Activated naive CD4-positive, alpha-beta T cell treated with anti-CD3 and anti-CD28 coated beads, Interleukin-2, amount 50 U/mL, for 72 hours (primary cell): Measurements from ENCODE around the gene CAPNS2. TPM values are rescaled to one million over a fixed set of nuclear protein-coding genes. Genes with fewer than 3 reads are reported as not detected.

ENCODE experiments used
- ATAC-seq, 2 donors: fragments of 150-1000 bp; cut with Tn5 transposase; 2 replicates each; pipeline ENCODE4 v1.10.0; 2021; ENCODE audit warnings: mild to moderate bottlenecking in 2 of 2, moderate library complexity in 2 of 2
- DNase-seq, 2 donors: peaks; one replicate each; pipeline ENCODE4 v3.0.0; 2021 to 2022; ENCODE audit warnings: low spot score in 2 of 2
- H3K27ac Mint-ChIP-seq, 2 donors: one replicate each; pipeline ENCODE4 v1.8.0; 2022; ENCODE audit warnings: mild to moderate bottlenecking in 2 of 2, mixed read lengths in 2 of 2
- H3K36me3 Mint-ChIP-seq, 2 donors: one replicate each; pipeline ENCODE4 v1.8.0; 2022; ENCODE audit warnings: mixed read lengths in 2 of 2
- H3K9me3 Mint-ChIP-seq, 2 donors: one replicate each; pipeline ENCODE4 v1.8.0; 2022; ENCODE audit warnings: mixed read lengths in 2 of 2
- total RNA-seq, 2 donors: library from RNA; stranded (reverse); gene quantifications; one replicate each; pipeline ENCODE4 v1.2.3, GENCODE V29; 2022

Gene CAPNS2
- total RNA-seq, 2 donors from 2014 or later: not detected

DNA sequence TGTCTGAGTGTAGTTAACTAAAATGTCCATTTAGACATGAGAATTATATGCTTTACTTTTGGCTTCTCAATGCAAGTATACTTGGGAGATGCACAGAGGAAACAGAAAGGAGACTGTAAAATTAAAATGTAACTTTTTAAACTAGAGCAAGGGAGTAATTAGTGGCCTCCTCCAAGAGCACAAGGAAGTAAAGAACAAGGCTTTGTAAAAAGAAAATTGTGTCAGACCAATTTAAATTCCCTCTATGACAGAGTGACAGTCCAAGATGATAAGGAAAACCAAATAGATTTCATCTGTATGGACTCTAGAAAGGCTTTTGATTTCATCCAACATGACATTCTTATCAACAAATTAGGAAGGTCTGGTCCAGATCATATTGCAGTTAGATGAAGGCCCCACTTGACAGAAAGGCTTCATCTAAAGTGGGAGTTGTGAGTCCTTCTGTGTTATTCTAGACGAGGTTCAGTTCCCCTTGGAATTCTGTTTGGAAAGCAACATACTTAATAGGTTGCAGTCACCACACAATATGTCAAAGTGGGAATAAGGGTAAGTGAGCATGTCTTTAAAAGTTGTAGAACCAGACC is 6.5 kb upstream of the CAPNS2 start:
- no peaks in the 10 kb centered on the region for H3K36me3 Mint-ChIP-seq
- H3K9me3 Mint-ChIP-seq: peaks cover 0 to 3% of the 10 kb centered on the region in 2 donors
- DNase-seq (no peak), ATAC-seq (no peak)
- no peak overlapping the region for H3K27ac Mint-ChIP-seq

DNA sequence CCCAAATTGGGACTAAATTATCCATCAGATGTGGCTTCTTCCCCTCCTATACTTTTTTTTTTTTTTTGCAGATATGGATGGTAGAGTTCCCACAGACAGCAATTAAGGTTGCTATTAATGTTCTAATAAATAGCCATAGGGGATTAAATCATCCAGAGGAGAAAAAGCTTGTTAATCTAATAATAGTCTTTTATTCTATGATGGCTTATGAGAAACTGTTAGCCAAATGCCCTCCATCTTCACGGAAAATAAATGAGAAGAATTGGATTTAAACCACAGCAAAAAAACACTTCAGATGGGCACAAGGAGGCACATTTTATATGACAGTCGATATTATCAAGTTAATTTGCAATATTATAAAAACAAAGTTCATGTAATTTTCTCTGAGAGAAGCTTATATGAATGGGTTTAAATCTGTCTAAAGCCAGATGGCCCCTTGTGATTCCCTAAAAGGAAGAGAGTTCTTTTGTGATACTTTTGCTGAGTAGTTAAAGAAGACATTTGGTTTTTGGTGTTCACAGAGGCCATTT is 5.1 kb upstream of the CAPNS2 start:
- DNase-seq (no peak), ATAC-seq (no peak)
- Mint-ChIP-seq H3K27ac (no peak overlapping the region), H3K36me3 (no peaks in the 10 kb centered on the region), H3K9me3 (peaks cover 0 to 3% of the 10 kb centered on the region in 2 donors)

DNA sequence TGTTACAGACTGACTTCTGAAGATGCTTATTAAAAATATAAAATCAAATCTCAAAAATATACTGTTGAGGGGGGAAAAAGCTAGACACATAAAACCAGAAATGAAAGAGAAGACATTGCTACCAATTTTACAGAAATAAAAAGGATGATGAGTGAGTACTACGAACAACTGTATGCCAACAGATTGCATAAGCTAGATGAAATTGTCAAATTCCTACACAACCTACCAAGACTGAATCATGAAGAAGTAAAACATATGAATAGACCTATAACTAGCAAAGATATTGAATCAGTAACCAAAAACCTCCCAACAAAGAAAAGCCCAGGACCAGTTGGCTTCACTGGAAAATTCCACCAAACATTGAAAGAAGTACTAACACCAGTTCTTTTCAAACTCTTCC is 3.5 kb upstream of the CAPNS2 start:
- H3K36me3 Mint-ChIP-seq: no peaks in the 10 kb centered on the region
- no peaks in the 10 kb centered on the region for H3K9me3 Mint-ChIP-seq
- ATAC-seq: no peak
- no peak overlapping the region for H3K27ac Mint-ChIP-seq
- DNase-seq: no peak

DNA sequence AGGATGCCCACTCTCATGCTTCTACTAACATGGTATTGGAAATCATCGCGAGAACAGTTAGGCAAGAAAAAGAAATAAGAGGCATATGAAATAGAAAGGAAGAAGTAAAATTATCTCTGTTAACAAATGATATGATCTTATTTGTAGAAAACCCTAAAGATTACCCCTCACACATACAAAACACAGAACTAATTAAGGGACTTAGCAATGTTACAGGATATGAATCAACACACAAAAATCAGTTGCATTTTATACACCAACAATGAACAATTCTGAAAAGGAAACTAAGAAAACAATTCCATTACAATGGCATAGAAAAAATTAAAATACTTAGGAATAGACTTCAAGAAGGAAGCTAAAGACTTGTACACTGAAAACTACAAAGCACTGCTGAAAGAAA is 2.7 kb upstream of the CAPNS2 start:
- Mint-ChIP-seq H3K36me3 (no peaks in the 10 kb centered on the region), H3K27ac (no peak overlapping the region), H3K9me3 (no peaks in the 10 kb centered on the region)
- no peak for DNase-seq
- ATAC-seq: no peak

DNA sequence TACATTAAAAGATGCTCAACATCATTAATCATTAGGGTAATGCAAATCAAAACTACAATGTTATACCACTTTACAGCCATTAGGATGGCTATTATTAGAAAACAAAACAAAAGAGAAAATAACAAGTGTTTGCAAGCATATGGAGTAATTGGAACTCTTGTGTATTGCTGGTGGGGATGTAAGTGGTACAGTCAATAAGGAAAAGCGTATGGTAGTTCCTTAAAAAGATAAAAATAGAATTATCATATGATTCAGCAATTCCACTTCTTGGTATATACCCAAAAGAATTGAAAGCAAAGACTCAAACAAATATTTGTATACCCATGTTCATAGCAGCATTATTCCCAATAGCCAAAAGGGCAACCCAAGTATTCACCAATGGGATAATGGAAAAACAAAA is 1.4 kb upstream of the CAPNS2 start:
- H3K9me3 Mint-ChIP-seq: no peaks in the 10 kb centered on the region
- DNase-seq (no peak), ATAC-seq (no peak)
- H3K27ac Mint-ChIP-seq: no peak overlapping the region
- no peaks in the 10 kb centered on the region for H3K36me3 Mint-ChIP-seq

DNA sequence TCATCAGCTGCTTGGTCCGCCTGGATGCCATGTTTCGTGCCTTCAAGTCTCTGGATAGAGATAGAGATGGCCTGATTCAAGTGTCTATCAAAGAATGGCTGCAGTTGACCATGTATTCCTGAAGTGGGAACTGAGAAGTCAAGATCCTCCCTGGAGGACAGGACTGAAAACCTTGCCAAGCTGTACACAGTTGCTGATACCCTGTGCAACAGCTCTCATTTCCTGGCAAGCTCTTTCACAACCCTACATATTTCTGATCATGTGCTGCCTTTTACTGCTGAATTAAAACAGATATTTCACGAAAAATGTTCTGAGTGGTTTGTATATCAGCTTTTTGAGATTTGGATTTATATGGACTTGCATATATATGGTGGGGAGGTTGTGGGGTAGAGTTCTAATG is 898 bp downstream of the CAPNS2 start:
- H3K9me3 Mint-ChIP-seq: no peaks in the 10 kb centered on the region
- H3K36me3 Mint-ChIP-seq: no peaks in the 10 kb centered on the region
- ATAC-seq (no peak), DNase-seq (no peak)
- no peak overlapping the region for H3K27ac Mint-ChIP-seq

DNA sequence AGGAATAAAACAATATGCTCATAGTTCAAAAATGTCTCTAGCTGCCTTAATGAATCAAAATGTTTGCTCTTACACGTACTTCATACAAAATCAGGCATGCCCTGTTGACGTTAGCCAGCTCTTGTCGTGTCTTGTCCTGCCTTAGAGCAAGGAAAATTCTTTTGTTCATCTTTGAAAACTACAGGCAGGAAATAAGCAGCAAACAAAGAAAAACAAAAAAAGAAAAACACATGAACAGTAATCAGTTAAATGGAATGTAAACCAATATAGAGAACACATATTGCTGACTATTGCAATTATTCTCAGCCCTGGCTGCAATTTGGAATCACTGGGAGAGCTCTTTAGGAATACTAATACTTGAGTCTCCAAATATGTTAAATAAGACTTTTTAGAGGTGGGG is 1.7 kb downstream of the CAPNS2 start:
- ATAC-seq: no peak
- Mint-ChIP-seq H3K36me3 (no peaks in the 10 kb centered on the region), H3K27ac (no peak overlapping the region), H3K9me3 (no peaks in the 10 kb centered on the region)
- no peak for DNase-seq

DNA sequence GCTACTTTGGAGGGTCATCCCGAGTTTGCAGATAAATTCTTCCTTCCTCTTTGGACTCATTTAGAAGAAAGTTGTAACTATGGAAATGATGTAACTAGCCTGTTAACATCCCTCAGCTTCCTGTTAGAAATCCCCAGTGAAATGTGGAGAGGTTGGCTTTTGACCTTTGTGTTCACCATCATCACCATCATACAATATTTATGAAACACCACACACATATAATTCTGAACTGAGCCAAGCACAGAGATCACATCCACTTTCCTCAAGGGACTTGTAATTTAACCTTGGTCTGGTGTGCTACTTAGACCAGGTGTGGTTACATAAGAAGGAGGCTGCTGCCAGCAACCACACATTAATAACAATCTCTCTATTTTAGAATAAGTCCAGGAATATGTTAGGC is 2.5 kb downstream of the CAPNS2 start:
- no peaks in the 10 kb centered on the region for H3K9me3 Mint-ChIP-seq
- H3K27ac Mint-ChIP-seq: no peak overlapping the region
- DNase-seq (no peak), ATAC-seq (no peak)
- H3K36me3 Mint-ChIP-seq: no peaks in the 10 kb centered on the region

DNA sequence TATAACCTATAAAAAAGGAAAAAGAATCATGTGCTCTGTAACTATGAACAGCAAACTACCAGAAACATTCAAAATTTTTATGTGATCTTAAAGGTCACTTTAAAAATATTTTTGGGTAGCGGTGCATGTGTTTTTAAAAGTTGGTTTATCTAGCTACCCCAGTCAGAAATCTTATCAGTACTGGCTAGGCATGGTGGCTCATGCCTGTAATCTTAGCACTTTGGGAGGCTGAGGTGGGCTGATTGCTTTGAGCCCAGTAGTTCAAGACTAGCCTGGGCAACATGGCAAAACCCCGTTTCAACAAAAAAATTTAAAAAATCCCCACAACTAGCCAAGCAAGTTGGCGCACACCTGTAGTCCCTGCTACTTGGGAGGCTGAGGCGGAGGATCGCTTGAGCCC is 3.7 kb downstream of the CAPNS2 start:
- Mint-ChIP-seq H3K9me3 (no peaks in the 10 kb centered on the region), H3K36me3 (no peaks in the 10 kb centered on the region), H3K27ac (no peak overlapping the region)
- DNase-seq (no peak), ATAC-seq (no peak)

DNA sequence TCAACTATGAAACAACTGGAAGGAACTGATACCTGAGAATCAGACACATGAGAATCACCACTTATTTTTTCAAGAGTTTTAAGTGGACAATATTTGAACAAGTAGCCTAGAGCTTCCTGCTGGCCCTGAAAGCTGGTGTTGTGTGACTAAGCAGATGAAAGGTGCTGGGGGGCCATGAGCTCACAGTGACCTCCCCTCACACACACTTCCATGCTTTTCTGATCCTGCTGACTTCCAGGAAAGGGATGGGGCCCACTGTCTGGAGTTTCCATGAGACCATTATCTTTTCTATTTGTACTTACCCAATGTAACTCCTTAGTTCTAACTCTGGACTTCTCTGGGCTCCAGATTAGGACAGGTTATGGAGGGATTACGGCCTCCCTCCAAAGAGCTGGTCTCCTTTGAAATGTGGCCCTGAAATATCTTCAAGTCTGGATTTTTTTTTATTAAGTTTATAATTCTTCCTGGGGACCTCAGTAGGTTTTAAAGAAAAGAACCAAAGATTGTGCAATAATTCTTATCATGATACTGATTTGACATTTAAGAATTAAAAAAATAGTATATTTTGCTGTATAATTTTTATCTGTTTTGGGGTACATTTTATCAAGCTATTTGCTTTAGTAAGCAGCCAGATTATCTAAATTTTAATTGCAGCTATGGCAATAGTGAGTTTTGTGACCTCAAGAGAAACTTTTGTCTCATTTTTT is 4.9 kb downstream of the CAPNS2 start:
- Mint-ChIP-seq H3K27ac (no peak overlapping the region), H3K36me3 (no peaks in the 10 kb centered on the region), H3K9me3 (no peaks in the 10 kb centered on the region)
- no peak for ATAC-seq
- DNase-seq: no peak

DNA sequence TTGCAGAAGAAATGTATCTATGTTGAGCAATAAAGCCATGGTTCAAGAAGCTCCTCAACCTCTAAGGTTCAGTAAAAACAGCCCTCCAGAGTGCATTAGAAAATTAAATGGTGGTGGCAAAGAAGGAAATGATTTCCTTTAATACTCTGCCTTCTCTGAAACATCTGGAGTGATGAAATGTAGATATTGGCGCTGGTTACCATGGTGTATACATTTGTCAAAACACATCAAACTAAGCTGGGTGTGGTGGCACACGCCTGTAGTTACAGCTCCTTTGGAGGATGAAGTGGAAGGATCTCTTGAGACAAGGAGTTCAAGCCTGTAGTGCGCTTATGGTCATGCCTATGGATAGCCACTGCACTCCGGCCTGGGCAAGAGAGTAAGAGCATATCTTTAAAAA is 6.0 kb downstream of the CAPNS2 start:
- no peaks in the 10 kb centered on the region for H3K36me3 Mint-ChIP-seq
- no peak overlapping the region for H3K27ac Mint-ChIP-seq
- DNase-seq: no peak
- ATAC-seq: no peak
- no peaks in the 10 kb centered on the region for H3K9me3 Mint-ChIP-seq

DNA sequence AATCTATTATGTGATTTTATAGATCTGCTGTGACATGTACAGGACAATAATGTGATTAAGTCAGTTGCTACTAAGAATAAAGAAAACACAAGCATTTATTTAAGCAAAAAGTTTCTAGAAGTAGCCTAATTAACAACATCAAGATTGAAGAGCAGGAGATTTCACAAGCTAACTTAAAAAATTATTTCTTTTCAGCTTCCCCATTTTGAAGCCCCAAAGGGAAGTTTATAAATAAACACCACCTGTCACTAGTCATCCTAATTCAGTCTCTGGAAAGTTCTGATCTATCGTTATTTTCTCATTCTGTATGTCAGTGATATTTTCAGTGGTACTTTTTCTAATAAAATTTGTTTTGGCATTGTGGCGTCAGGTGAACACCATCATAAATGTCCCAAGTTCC is 8.3 kb downstream of the CAPNS2 start:
- Mint-ChIP-seq H3K9me3 (no peaks in the 10 kb centered on the region), H3K27ac (no peak overlapping the region), H3K36me3 (no peaks in the 10 kb centered on the region)
- ATAC-seq (no peak), DNase-seq (no peak)

DNA sequence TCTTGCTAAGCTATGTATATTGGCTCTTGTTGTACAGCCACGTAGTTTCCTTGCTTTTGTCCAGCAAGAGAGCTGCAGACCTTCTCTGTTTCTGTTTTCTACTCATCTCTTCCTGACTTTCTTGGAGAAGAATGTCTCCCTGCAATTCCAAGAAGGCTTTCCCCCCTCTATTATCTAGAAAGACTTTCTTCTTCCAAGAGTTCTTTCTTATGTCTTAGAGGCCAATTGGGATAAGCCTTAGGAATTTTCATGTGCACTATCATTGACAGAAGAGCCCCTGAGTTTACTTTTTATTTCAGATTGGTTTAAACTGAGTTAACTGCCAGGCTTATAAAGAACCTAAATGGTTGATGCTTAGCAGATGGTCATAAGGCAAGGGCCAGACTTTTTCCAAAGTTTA is 9.0 kb downstream of the CAPNS2 start:
- Mint-ChIP-seq H3K36me3 (no peaks in the 10 kb centered on the region), H3K9me3 (no peaks in the 10 kb centered on the region), H3K27ac (no peak overlapping the region)
- DNase-seq: no peak
- ATAC-seq: no peak

DNA sequence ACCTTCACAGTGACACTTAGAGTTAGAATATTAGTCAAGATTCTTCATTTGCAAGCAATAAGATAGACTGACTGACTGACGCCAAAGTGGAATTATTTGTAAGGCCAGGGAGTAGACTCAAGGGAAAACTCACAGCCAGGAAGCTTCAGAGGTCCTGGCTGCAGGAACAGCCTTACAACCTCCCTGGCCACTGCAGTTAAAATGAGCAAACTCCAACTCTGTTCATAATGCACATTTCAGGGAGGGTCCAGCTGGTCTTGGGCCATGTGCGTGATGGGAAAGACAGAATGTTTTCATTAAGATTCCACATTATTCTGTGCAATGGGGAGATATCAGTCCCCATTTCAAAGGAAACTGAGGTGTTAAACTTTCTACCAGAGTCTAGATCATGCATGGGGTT is 9.9 kb downstream of the CAPNS2 start:
- Mint-ChIP-seq H3K27ac (no peak overlapping the region), H3K36me3 (no peaks in the 10 kb centered on the region), H3K9me3 (no peaks in the 10 kb centered on the region)
- ATAC-seq (no peak), DNase-seq (no peak)

DNA sequence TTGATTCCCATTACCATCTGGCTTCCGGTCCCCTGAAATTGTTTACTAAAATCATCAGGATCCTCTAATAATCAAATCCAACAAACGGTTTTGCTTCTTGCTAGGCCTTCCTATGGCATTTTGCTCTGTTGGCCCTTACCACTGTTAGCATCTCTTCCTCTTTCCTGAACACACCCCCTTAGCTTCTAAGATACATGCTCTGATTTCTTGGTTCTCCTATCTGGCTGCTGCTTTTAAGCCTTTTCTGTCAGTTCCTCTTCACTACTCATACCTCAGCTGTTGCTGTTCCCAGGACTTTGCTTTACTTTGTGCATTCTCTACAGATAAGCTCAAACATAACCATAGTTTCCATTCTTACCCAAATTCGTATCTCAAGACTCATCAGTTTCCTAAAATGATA is 11.4 kb downstream of the CAPNS2 start:
- no peaks in the 10 kb centered on the region for H3K36me3 Mint-ChIP-seq
- ATAC-seq: no peak
- no peak overlapping the region for H3K27ac Mint-ChIP-seq
- no peaks in the 10 kb centered on the region for H3K9me3 Mint-ChIP-seq
- no peak for DNase-seq

DNA sequence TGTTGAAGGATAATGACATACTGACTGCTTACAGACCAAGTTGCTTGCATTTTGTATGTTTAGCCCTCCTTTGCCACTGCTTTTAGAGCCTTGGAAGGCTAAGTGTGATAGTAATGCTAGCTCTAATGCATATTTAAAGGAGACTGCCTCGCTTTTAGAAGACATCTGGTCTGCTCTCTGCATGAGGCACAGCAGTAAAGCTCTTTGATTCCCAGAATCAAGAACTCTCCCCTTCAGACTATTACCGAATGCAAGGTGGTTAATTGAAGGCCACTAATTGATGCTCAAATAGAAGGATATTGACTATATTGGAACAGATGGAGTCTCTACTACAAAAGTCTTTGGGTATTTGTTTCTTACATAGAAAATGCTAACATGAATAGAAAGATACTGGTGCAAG is 19.1 kb downstream of the CAPNS2 start:
- no peak for ATAC-seq
- Mint-ChIP-seq H3K9me3 (no peaks in the 10 kb centered on the region), H3K36me3 (no peaks in the 10 kb centered on the region), H3K27ac (no peak overlapping the region)
- DNase-seq: no peak

DNA sequence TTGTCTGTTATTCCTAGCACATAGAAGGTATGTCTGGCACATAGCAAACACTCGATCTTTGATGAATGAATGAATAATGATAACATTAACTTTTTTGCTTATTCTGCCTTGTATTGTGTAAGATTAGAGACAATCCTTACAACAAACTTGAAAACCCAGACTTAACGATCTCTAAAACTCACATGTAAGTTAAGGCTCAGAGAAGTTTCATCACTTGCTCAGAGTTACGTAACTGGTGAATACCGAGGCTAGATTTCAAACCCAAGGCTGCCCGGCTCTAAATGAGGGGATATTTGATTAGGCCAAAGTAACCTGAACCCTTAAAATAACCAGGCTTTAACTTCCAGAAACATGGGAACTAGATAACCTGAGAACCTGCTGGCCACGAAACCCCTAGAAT is 22.3 kb downstream of the CAPNS2 start:
- Mint-ChIP-seq H3K27ac (no peak overlapping the region), H3K36me3 (no peaks in the 10 kb centered on the region), H3K9me3 (no peaks in the 10 kb centered on the region)
- DNase-seq: no peak
- ATAC-seq: no peak

DNA sequence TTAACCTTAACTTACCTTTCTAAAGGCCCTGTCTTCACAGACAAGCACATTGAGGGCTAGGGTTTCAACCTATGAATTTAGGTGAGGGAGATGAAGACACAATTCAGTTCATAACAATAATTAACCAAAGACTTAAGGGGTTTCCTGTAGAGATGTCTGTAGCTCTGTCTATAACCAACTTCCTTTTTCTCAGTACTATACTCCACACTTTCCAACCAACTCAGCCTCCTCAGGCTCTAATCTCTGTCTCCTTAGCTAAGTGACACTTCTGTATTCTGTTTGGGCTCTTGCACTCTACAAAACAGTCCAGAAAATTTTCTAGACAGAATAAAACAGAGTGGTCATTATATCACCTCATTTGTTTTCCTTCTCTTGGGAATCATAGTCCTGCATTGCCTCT is 25.8 kb downstream of the CAPNS2 start:
- H3K36me3 Mint-ChIP-seq: no peaks in the 10 kb centered on the region
- no peak overlapping the region for H3K27ac Mint-ChIP-seq
- no peak for DNase-seq
- ATAC-seq: no peak
- no peaks in the 10 kb centered on the region for H3K9me3 Mint-ChIP-seq
